Calu3 (cell line): ENCODE measurements around the gene MAPKAPK3. TPM values are rescaled to one million over a fixed set of nuclear protein-coding genes. Genes with fewer than 3 reads are reported as not detected.

Source experiments
- BruUV-seq: library from RNA; stranded (reverse); fragments of 400-500 nt; replicated peaks from 2 replicates; lab custom pipeline; 2021; lab: Mats Ljungman, UMichigan
- CTCF ChIA-PET: fragments of 300-600 bp; sonication (Branson Sonifier 250); formaldehyde crosslinking; loops from one replicate; lab custom pipeline; 2022; ENCODE audit warnings: antibody characterized with exemption; lab: Charles Lee
- DNase-seq: peaks from one replicate; pipeline ENCODE4 v3.0.0; 2022
- H3K27ac Mint-ChIP-seq: one replicate; pipeline ENCODE4 v1.8.0; 2022; ENCODE audit warnings: mixed read lengths; ENCODE audit not compliant: unreplicated experiment
- H3K27me3 Mint-ChIP-seq: one replicate; pipeline ENCODE4 v1.8.0; 2022; ENCODE audit warnings: mixed read lengths; ENCODE audit not compliant: unreplicated experiment
- H3K36me3 Mint-ChIP-seq: one replicate; pipeline ENCODE4 v1.8.0; 2022; ENCODE audit warnings: mild to moderate bottlenecking, moderate library complexity, mixed read lengths; ENCODE audit not compliant: insufficient read depth, unreplicated experiment
- H3K4me1 Mint-ChIP-seq: one replicate; pipeline ENCODE4 v1.8.0; 2022; ENCODE audit warnings: mild to moderate bottlenecking, low read depth, mixed read lengths; ENCODE audit not compliant: unreplicated experiment
- H3K4me3 Mint-ChIP-seq: one replicate; pipeline ENCODE4 v1.8.0; 2022; ENCODE audit warnings: mild to moderate bottlenecking, low read depth, moderate library complexity, mixed read lengths; ENCODE audit not compliant: unreplicated experiment
- H3K9me3 Mint-ChIP-seq: one replicate; pipeline ENCODE4 v1.8.0; 2022; ENCODE audit warnings: low read depth, mixed read lengths; ENCODE audit not compliant: unreplicated experiment
- CTCF ChIP-seq: fragments of 200-600 bp; IDR thresholded peaks from one replicate; pipeline ENCODE4 v1.8.0; 2022; ENCODE audit warnings: antibody characterized with exemption; ENCODE audit not compliant: unreplicated experiment
- intact Hi-C: fragments of 100-400 bp; cut with micrococcal nuclease; formaldehyde crosslinking; loops from one replicate; pipeline ENCODE4 v1.10.0; 2022; ENCODE audit not compliant: unreplicated experiment
- total RNA-seq: library from RNA; stranded (reverse); gene quantifications from 2 replicates; pipeline ENCODE4 v1.2.3, GENCODE V29; 2022

MAPKAPK3 gene
- total RNA-seq, 1 experiment from 2014 or later, result 40.6 TPM

GRCh38 chr3:50612970-50613846 is 3.7 kb upstream of the MAPKAPK3 start:
- CTCF ChIA-PET, result interaction anchor here (1.0 kb wide), 1 partner anchor 40 kb away, joined by 4 read pairs; no protein-coding TSS in a partner anchor
- peaks cover 29% of the 10 kb centered on the region for H3K4me1 Mint-ChIP-seq
- H3K4me3 Mint-ChIP-seq, result peak overlapping the region; percentile 74
- H3K27ac Mint-ChIP-seq, result no peak overlapping the region
- no TSS peak for BruUV-seq
- peaks cover 13% of the 10 kb centered on the region for H3K27me3 Mint-ChIP-seq
- intact Hi-C loops, result loop anchor here (5.0 kb wide), 1 partner anchor 266 kb away; the partner anchor contains the start of gene ZMYND10
- H3K9me3 Mint-ChIP-seq, result no peaks in the 10 kb centered on the region
- no peak for TF ChIP-seq CTCF
- no peak for DNase-seq
- peaks cover 43% of the 10 kb centered on the region for H3K36me3 Mint-ChIP-seq

- Mint-ChIP-seq H3K27me3 (peaks cover 13% of the 10 kb centered on the region), H3K9me3 (no peaks in the 10 kb centered on the region), H3K4me3 (no peak overlapping the region), H3K36me3 (peaks cover 43% of the 10 kb centered on the region), H3K4me1 (peaks cover 35% of the 10 kb centered on the region), H3K27ac (no peak overlapping the region)
- CTCF ChIA-PET, result interaction anchor here (1.8 to 1.9 kb wide), 3 partner anchors 13 to 696 kb away, joined by 10 to 56 read pairs (median 15); no protein-coding TSS in a partner anchor
- no peak for TF ChIP-seq CTCF
- DNase-seq, result no peak
- no TSS peak for BruUV-seq
- intact Hi-C loops, result loop anchor here (5.0 kb wide), 1 partner anchor 772 kb away; the partner anchor contains the start of gene MANF
Measured at GRCh38 chr3:50615190-50615589, 1.8 kb upstream of the MAPKAPK3 start.

- no TSS peak for BruUV-seq
- CTCF ChIA-PET, result interaction anchor here (0.6 to 2.0 kb wide), 12 partner anchors 11 to 883 kb away, joined by 3 to 56 read pairs (median 6); partner anchors contain the start of genes DCAF1 and HEMK1
- no peaks in the 10 kb centered on the region for H3K9me3 Mint-ChIP-seq
- peaks cover 37% of the 10 kb centered on the region for H3K4me1 Mint-ChIP-seq
- peak; percentile 85 for DNase-seq
- H3K36me3 Mint-ChIP-seq, result peaks cover 39% of the 10 kb centered on the region
- H3K4me3 Mint-ChIP-seq, result peak overlapping the region; percentile 95
- intact Hi-C loops, result loop anchor here (1.0 to 5.0 kb wide), 5 partner anchors 36 to 771 kb away; partner anchors contain the start of gene MANF
- H3K27me3 Mint-ChIP-seq, result peaks cover 13% of the 10 kb centered on the region
- TF ChIP-seq CTCF, result peak; percentile 89
- H3K27ac Mint-ChIP-seq, result peak overlapping the region; percentile 37
Measured at GRCh38 chr3:50616003-50616769, 765 bp upstream of the MAPKAPK3 start.

- DNase-seq, result peak; percentile 91
- no TSS peak for BruUV-seq
- peaks cover 13% of the 10 kb centered on the region for H3K27me3 Mint-ChIP-seq
- peak overlapping the region; percentile 37 for H3K27ac Mint-ChIP-seq
- no peaks in the 10 kb centered on the region for H3K9me3 Mint-ChIP-seq
- no peak for TF ChIP-seq CTCF
- CTCF ChIA-PET, result interaction anchor here (1.2 to 2.0 kb wide), 9 partner anchors 11 to 883 kb away, joined by 4 to 56 read pairs (median 8); partner anchors contain the start of genes DCAF1 and HEMK1
- peak overlapping the region; percentile 95 for H3K4me3 Mint-ChIP-seq
- peaks cover 33% of the 10 kb centered on the region for H3K36me3 Mint-ChIP-seq
- peaks cover 37% of the 10 kb centered on the region for H3K4me1 Mint-ChIP-seq
- intact Hi-C loops, result loop anchor here (1.0 to 5.0 kb wide), 5 partner anchors 36 to 771 kb away; partner anchors contain the start of gene MANF
Measured at GRCh38 chr3:50616770-50617095, 218 bp upstream of the MAPKAPK3 start.
